Spleen (tissue), 11 donors: Measurements from ENCODE around the gene THAP4. TPM values are rescaled to one million over a fixed set of nuclear protein-coding genes. Genes with fewer than 3 reads are reported as not detected.

Experiments
- DNase-seq: peaks from one replicate; pipeline ENCODE4 v3.0.0-alpha.2; 2020
- H3K27ac ChIP-seq, 8 donors: fragments of 200-600 bp; sonication (generic) in 7 of 8; 1 replicate in 4 of 8; 2 replicates in 4 of 8; pipeline versions ENCODE4 v1.5.0 to v1.8.0; 2016 to 2021; ENCODE audit warnings: inconsistent platforms in 4 of 8, mild to moderate bottlenecking in 4 of 8, moderate library complexity in 1 of 8
- H3K27me3 ChIP-seq, 7 donors: fragments of 200-600 bp; sonication (generic) in 6 of 7; replicated peaks in 1 of 7; 1 replicate in 4 of 7; 2 replicates in 3 of 7; pipeline versions ENCODE4 v1.5.0 to v1.8.0; 2016 to 2021; ENCODE audit warnings: inconsistent platforms in 3 of 7, mild to moderate bottlenecking in 1 of 7
- H3K36me3 ChIP-seq, 6 donors: fragments of 200-600 bp; sonication (generic) in 5 of 6; 1 replicate in 4 of 6; 2 replicates in 2 of 6; pipeline versions ENCODE4 v1.5.0 to v1.8.0; 2016 to 2021; ENCODE audit warnings: inconsistent platforms in 2 of 6
- H3K4me1 ChIP-seq, 6 donors: fragments of 200-600 bp; sonication (generic) in 5 of 6; 1 replicate in 3 of 6; 2 replicates in 3 of 6; pipeline versions ENCODE4 v1.5.0 to v1.8.0; 2016 to 2021; ENCODE audit warnings: inconsistent platforms in 3 of 6
- H3K4me3 ChIP-seq, 8 donors: fragments of 200-600 bp; sonication (generic) in 7 of 8; 1 replicate in 4 of 8; 2 replicates in 4 of 8; pipeline versions ENCODE4 v1.5.0 to v1.8.0; 2016 to 2021; ENCODE audit warnings: inconsistent platforms in 4 of 8, mild to moderate bottlenecking in 4 of 8, moderate library complexity in 2 of 8
- H3K9me3 ChIP-seq, 8 donors: fragments of 200-600 bp; sonication (generic) in 7 of 8; 1 replicate in 4 of 8; 2 replicates in 4 of 8; pipeline versions ENCODE4 v1.5.0 to v1.8.0; 2016 to 2021; ENCODE audit warnings: inconsistent platforms in 4 of 8
- POLR2A ChIP-seq, 3 donors: fragments of 450-650 bp; IDR thresholded peaks; one replicate each; pipeline ENCODE4 v1.5.1; 2017; ENCODE audit warnings: antibody characterized with exemption in 3 of 3, mild to moderate bottlenecking in 1 of 3
- POLR2AphosphoS5 ChIP-seq, 3 donors: sonication (generic); formaldehyde crosslinking; IDR thresholded peaks; one replicate each; pipeline ENCODE4 v1.5.1; 2017; ENCODE audit warnings: antibody characterized with exemption in 3 of 3
- WGBS, 5 donors: extraction: QIAGEN DNeasy Blood & Tissue Kit in 3 of 5; methylation state at CpG; one replicate each; pipeline versions ENCODE4 v1.1.5 to v1.1.7; 2013 to 2018; 5-methylcytosine and 5-hydroxymethylcytosine counted together
- intact Hi-C: fragments of 100-400 bp; cut with DNase I; formaldehyde crosslinking; loops from one replicate; pipeline ENCODE4 v1.15.0; 2023; ENCODE audit warnings: low total_unique reads
- polyA plus RNA-seq, 3 donors: library from polyadenylated mRNA; stranded (reverse); fragments of 200-250 nt; gene quantifications; one replicate each; pipeline ENCODE4 v1.2.1, GENCODE V29; 2013
- total RNA-seq, 7 donors: library from RNA; depleted of rRNA in 3 of 7; stranded (reverse); fragments of >200 nt in 3 of 7; fragmentation: NEBNext Ultra II Directional in 4 of 7; extraction: Animal tissue kit (Norgen Biotek cat#: 25700) in 4 of 7; gene quantifications; one replicate each; pipeline versions ENCODE4 v1.1.0 to v1.2.1, GENCODE V29; 2016 to 2021
- TF ChIP-seq, protein P1 (sequence below), 11 experiments: fragments of 200-600 bp in 7 of 11; fragments of 450-650 bp in 4 of 11; sonication (generic) in 4 of 11; IDR thresholded peaks in 8 of 11; conservative IDR thresholded peaks in 3 of 11; 1 replicate in 7 of 11; 2 replicates in 4 of 11; pipeline versions ENCODE4 v1.4.0 to v1.8.0; 2016 to 2021; ENCODE audit warnings: antibody characterized with exemption in 11 of 11, inconsistent platforms in 4 of 11, mild to moderate bottlenecking in 1 of 11
- donor health status: healthy with polysubstance abuse.
- donor health status: DM: no; HTN: no; CAD: no; lungs with moderate emphysema.
- donor health status: DM: no; HTN: no; CAD: no.
- donor health status: Bipolar disorder and iron deficiency.
- donor health status: healthy.
- donor health status: DM: no; HTN: no; CAD: no.
- donor health status: DM: yes; HTN: yes; CAD: no.

THAP4 gene
- total and polyA plus RNA-seq, 10 donors, result 21.0 to 31.5 (median 27.8) TPM

DNA sequence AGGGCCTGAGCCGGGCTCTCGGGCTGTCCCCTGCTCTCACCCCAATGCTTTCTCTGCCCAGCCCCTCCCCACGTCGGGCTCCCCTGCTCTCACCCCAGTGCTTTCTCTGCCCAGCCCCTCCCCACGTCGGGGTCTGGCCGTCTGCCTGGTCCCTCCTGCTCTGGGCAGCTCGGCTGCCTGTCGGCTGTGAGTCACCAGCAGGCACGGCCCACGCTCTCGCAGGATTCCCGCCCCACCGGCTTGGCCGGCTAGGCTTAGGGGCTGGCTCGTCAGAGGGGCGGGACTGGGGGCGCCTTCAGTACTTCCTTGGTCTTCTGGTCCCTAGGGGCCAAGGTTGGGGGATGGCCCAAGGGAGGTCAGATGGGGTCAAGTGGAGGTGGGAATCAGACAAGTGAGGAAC, 75.1 kb downstream of the THAP4 start:
- peaks cover 0 to 48% (median 28%) of the 10 kb centered on the region in 7 donors for H3K27me3 ChIP-seq
- peak; percentile 75 for DNase-seq
- WGBS, 5 donors, result 64 to 84% (median 73%) methylated on average over 14 to 18 of the region's 18 CpGs
- no peak for TF ChIP-seq POLR2A (IDR thresholded peaks at IDR 0.05)
- TF ChIP-seq POLR2AphosphoS5 (IDR thresholded peaks at IDR 0.05), result peak in 2 of 3 donors; percentile 47 to 55
- no peak overlapping the region for H3K4me3 ChIP-seq
- H3K9me3 ChIP-seq, result peaks cover 0 to 12% (median 7%) of the 10 kb centered on the region in 8 donors
- H3K36me3 ChIP-seq, result no peaks in the 10 kb centered on the region
- peaks cover 0 to 68% (median 39%) of the 10 kb centered on the region in 6 donors for H3K4me1 ChIP-seq
- intact Hi-C loops, result no loop called here
- no peak overlapping the region for H3K27ac ChIP-seq

DNA sequence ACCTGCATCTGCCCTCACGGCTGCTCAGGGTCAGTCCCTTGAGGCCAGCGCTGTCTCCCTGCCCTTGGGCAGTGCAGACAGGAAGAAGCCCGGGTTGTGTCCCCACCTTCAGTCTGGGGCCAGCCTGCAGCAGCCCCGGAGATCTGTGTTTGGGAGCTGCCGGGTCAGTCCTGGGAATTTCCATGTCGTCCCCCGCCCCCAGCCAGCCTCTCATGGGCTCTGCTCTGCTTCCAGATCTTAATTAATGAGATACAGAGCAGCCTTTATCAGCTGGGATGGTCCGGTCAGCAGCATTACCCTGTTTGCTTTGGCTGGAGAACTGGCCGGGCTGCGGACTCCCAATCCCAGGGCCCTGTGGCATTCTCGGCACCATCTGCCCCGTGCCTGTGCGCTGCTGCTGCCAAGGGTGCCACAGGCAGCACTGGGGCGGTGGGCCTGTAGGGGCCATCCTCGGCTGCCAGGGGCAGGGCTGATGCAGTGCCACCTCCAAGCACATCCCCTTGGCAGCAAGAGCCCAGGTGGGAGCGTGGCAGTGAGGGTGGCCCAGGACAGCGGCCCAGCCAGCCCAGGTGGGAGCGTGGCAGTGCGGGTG, 76.0 kb downstream of the THAP4 start:
- peaks cover 0 to 56% (median 28%) of the 10 kb centered on the region in 7 donors for H3K27me3 ChIP-seq
- intact Hi-C loops, result no loop called here
- H3K4me1 ChIP-seq, result peaks cover 0 to 68% (median 39%) of the 10 kb centered on the region in 6 donors
- peaks cover 0 to 20% (median 15%) of the 10 kb centered on the region in 8 donors for H3K9me3 ChIP-seq
- H3K36me3 ChIP-seq, result no peaks in the 10 kb centered on the region
- TF ChIP-seq, protein P1, sequence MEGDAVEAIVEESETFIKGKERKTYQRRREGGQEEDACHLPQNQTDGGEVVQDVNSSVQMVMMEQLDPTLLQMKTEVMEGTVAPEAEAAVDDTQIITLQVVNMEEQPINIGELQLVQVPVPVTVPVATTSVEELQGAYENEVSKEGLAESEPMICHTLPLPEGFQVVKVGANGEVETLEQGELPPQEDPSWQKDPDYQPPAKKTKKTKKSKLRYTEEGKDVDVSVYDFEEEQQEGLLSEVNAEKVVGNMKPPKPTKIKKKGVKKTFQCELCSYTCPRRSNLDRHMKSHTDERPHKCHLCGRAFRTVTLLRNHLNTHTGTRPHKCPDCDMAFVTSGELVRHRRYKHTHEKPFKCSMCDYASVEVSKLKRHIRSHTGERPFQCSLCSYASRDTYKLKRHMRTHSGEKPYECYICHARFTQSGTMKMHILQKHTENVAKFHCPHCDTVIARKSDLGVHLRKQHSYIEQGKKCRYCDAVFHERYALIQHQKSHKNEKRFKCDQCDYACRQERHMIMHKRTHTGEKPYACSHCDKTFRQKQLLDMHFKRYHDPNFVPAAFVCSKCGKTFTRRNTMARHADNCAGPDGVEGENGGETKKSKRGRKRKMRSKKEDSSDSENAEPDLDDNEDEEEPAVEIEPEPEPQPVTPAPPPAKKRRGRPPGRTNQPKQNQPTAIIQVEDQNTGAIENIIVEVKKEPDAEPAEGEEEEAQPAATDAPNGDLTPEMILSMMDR (IDR thresholded peaks at IDR 0.05 in 8 of 11, conservative IDR thresholded peaks at IDR 0.05 in 3 of 11), result no peak
- no peak for TF ChIP-seq POLR2AphosphoS5 (IDR thresholded peaks at IDR 0.05)
- no peak for TF ChIP-seq POLR2A (IDR thresholded peaks at IDR 0.05)
- no peak for DNase-seq
- peak overlapping the region in 4 of 8 donors; percentile 70 to 80 (median 75) for H3K27ac ChIP-seq
- peak overlapping the region in 4 of 8 donors; percentile 52 to 78 (median 64) for H3K4me3 ChIP-seq
- 62 to 87% (median 70%) methylated on average over 13 to 19 of the region's 19 CpGs for WGBS, 5 donors

DNA sequence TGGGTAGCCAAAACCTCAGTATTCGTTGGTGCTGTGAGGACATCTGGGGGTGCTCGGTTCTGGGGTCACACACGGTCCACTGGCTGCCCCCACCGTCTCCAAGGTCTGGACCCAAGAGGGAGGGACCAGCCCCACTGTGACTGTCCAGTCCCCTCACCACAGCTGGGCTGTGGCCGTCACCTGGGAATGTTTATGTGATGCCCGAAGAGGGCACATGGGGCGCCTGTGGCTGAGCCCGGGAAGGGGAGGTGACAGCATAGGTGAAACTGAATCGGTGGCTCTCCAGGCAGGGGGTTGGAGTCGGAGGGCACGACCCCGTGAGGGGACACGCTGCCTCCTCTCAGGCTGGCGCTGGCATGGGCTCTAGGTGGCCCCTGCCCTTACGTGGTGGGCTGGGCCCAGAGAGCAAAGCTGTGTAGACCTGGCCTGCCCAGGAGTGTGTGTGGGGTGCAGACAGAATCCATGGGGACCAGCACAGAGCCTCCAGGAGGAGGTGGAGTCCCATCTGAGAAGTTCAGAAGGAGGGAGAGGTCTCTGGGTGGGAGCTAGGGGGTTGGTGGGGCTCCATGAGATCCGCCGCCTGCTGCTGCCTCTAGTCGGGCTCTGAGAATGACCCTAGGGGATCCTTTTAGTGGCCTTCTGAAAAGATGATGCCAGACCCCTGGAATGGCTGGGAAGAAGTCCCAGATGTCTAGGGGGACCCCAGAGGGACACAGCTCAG, 76.6 kb downstream of the THAP4 start:
- intact Hi-C loops, result no loop called here

DNA sequence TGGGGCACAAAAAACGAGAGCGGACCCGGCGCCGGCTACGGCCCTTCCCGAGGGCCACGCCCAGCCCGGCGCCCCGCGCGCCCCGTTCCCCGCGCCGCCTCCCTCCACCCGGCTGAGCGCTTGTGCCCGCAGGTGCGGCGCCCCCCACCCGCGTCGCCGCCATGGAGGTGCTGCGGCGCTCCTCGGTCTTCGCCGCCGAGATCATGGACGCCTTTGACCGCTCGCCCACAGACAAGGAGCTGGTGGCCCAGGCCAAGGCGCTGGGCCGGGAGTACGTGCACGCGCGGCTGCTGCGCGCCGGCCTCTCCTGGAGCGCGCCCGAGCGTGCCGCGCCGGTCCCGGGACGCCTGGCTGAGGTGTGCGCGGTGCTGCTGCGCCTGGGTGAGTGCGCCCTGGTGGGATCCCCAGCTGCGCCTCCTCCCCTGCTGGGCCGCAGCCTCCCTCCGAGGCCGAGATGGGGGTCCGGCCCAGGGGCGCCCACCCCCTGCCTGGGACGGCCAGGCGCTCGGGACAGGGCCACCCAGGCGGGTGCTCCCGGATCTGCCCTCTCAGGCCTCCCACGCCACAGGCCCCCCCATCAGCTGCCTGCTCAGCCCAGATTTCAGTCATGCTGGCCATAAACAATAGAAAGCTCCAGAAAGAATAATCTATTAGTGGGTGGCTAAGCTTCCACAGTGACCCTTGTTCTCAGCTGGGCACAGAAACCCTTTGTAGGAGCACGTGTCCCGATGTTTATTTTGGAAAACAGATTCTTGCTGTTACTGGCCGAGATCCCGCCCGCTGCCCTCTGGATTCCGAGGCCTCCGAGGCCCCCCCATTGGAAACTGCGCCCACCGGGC, 77.4 kb downstream of the THAP4 start:
- H3K27me3 ChIP-seq, result peaks cover 0 to 66% (median 28%) of the 10 kb centered on the region in 7 donors
- H3K27ac ChIP-seq, result peak overlapping the region in 7 of 8 donors; percentile 54 to 80 (median 73)
- intact Hi-C loops, result no loop called here
- TF ChIP-seq POLR2AphosphoS5 (IDR thresholded peaks at IDR 0.05) (no peak), POLR2A (IDR thresholded peaks at IDR 0.05) (no peak)
- TF ChIP-seq, protein P1 (IDR thresholded peaks at IDR 0.05 in 8 of 11, conservative IDR thresholded peaks at IDR 0.05 in 3 of 11), result no peak
- peaks cover 0 to 57% (median 34%) of the 10 kb centered on the region in 6 donors for H3K4me1 ChIP-seq
- peak overlapping the region; percentile 47 to 78 (median 58) for H3K4me3 ChIP-seq
- 10 to 45% (median 13%) methylated on average over 13 to 78 of the region's 78 CpGs for WGBS, 5 donors
- DNase-seq, result no peak
- no peaks in the 10 kb centered on the region for H3K36me3 ChIP-seq
- peaks cover 0 to 25% (median 17%) of the 10 kb centered on the region in 8 donors for H3K9me3 ChIP-seq

More for the DNA sequence above, 76.6 kb downstream of the THAP4 start:
- Histone ChIP-seq H3K9me3 (peaks cover 0 to 25% (median 17%) of the 10 kb centered on the region in 8 donors), H3K27me3 (peaks cover 0 to 63% (median 28%) of the 10 kb centered on the region in 7 donors), H3K27ac (peak overlapping the region in 4 of 8 donors; percentile 70 to 80 (median 75)), H3K4me3 (peak overlapping the region in 7 of 8 donors; percentile 52 to 78 (median 59)), H3K4me1 (peaks cover 0 to 64% (median 40%) of the 10 kb centered on the region in 6 donors), H3K36me3 (no peaks in the 10 kb centered on the region)
- 61 to 83% (median 79%) methylated on average over 12 to 18 of the region's 18 CpGs for WGBS, 5 donors
- TF ChIP-seq POLR2A (IDR thresholded peaks at IDR 0.05), result no peak
- TF ChIP-seq, protein P1 (IDR thresholded peaks at IDR 0.05 in 8 of 11, conservative IDR thresholded peaks at IDR 0.05 in 3 of 11), result no peak
- no peak for TF ChIP-seq POLR2AphosphoS5 (IDR thresholded peaks at IDR 0.05)
- no peak for DNase-seq
